Epithelial cell of esophagus (primary cell): ENCODE data around the gene SCD.
"Not testable (repeated sequence)": the region's sequence is repeated elsewhere in the genome, so short reads cannot be mapped to it uniquely, and the experiment has no call there.

Experiments
- DNase-seq: peaks from one replicate; pipeline ENCODE4 v3.0.0; 2010; ENCODE audit warnings: low read depth
- H3K4me3 ChIP-seq: 2 replicates; pipeline ENCODE4 v1.5.1; 2011; ENCODE audit warnings: mild to moderate bottlenecking, low read length, control low read depth
- TF ChIP-seq, protein P1 (sequence below): IDR thresholded peaks from 2 replicates; pipeline ENCODE4 v1.5.1; 2011; ENCODE audit warnings: low read depth, mild to moderate bottlenecking, low read length, control low read depth, inconsistent platforms; ENCODE audit not compliant: insufficient read depth; ENCODE audit errors: missing control alignments

The SCD gene

DNA sequence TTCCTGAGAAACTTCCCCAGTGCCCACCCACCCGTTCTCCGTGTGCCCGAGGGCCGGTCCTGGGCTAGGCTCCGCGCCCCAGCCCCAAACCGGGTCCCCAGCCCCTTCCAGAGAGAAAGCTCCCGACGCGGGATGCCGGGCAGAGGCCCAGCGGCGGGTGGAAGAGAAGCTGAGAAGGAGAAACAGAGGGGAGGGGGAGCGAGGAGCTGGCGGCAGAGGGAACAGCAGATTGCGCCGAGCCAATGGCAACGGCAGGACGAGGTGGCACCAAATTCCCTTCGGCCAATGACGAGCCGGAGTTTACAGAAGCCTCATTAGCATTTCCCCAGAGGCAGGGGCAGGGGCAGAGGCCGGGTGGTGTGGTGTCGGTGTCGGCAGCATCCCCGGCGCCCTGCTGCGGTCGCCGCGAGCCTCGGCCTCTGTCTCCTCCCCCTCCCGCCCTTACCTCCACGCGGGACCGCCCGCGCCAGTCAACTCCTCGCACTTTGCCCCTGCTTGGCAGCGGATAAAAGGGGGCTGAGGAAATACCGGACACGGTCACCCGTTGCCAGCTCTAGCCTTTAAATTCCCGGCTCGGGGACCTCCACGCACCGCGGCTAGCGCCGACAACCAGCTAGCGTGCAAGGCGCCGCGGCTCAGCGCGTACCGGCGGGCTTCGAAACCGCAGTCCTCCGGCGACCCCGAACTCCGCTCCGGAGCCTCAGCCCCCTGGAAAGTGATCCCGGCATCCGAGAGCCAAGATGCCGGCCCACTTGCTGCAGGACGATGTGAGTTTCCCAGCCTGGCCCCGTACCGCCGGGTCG is at the start of gene SCD:
SCD (plus strand) TSS at position 469 of the 803 bp plus-strand sequence; CDS start at position 741, 272 bp downstream.
- peak; percentile 97 for DNase-seq
- peak within 1 kb of the TSS; percentile 91 for H3K4me3 ChIP-seq
- TF ChIP-seq, protein P1, sequence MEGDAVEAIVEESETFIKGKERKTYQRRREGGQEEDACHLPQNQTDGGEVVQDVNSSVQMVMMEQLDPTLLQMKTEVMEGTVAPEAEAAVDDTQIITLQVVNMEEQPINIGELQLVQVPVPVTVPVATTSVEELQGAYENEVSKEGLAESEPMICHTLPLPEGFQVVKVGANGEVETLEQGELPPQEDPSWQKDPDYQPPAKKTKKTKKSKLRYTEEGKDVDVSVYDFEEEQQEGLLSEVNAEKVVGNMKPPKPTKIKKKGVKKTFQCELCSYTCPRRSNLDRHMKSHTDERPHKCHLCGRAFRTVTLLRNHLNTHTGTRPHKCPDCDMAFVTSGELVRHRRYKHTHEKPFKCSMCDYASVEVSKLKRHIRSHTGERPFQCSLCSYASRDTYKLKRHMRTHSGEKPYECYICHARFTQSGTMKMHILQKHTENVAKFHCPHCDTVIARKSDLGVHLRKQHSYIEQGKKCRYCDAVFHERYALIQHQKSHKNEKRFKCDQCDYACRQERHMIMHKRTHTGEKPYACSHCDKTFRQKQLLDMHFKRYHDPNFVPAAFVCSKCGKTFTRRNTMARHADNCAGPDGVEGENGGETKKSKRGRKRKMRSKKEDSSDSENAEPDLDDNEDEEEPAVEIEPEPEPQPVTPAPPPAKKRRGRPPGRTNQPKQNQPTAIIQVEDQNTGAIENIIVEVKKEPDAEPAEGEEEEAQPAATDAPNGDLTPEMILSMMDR: no peak

DNA sequence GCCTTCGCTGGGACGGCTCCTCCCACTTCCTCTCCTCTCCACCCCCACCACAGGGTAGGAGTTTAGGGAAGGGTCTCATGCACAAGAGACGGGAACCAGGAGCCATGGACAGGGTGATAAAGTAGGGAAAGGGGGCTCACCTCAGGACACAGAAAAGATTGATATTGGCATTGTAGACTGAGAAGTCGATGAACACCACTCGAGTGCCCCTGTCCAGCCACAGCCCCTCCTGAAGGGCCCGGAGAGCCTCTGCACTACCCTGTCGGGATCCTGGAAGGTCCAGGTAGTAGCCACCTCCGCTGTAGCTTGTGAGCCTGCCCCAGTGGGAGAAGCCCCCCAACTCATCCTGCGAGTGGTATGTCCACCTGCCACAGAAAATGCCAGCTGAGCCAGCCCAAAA is 49.8 kb upstream of the SCD start:
- TF ChIP-seq, protein P1: no peak
- no peak overlapping the region for H3K4me3 ChIP-seq
- DNase-seq: no peak

DNA sequence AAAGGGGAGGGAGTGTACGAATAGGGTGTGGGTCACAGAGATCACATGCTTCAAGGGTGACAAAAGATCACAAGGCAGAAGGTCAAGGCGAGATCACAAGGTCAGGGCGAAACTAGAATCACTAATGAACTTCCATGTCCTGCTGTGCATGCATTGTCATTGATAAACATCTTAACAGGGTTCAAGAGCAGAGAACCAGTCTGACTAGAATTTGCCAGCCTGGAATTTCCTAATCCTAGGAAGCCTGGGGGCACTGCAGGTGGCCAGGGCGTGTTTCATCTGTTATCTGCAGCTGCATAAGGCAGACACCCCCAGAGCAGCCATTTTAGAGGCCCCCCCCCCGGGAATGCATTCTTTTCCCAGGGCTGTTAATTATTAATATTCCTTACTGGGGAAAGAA is 45.9 kb upstream of the SCD start:
- DNase-seq: peak; percentile 36
- H3K4me3 ChIP-seq: not testable (repeated sequence)

DNA sequence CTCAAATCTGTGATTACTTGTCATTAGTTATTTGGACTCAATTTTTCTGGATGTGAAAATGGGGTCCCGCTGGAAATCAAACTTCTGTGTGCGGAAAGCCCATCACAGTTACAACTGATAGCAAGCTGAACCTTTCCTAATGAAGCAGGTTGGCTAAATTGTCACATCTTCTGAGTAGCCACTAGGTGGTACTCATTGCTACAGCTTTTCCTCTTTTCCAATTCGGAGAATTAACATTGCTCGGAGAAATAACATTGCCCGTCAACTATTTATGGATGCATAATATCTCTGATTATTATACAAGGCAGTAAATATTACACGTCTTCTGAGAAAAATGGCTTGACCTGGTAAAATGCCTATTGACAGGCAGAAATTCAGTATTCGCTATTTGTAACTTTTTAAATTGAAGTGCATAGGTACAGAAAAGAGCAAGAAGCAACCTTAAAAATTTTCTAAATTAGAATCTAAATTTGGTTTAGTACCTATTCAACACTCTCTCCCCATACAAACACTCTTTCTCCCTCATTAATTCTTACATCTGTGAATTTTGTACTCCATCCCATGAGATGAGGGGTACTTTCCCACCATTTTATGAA is 43.2 kb upstream of the SCD start:
- TF ChIP-seq, protein P1: peak; percentile 75
- peak; percentile 48 for DNase-seq
- no peak overlapping the region for H3K4me3 ChIP-seq

DNA sequence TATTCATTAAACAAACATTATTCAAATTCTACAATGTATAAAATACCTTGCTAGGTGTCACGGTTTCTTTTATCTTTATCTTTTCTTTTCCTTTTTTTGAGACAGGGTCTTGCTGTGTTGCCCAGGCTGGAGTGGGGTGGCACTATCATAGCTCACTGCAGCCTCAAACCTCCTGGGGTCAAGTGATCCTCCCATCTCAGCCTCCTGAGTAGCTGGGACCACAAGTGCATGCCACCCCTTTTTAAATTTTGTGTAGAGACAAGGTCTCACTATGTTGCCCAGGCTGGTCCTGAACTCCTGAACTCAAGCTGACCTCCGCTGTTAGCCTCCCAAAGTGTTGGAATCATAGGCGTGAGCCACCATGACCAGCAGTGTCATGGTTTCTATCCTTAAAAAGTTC is 42.6 kb upstream of the SCD start:
- no peak overlapping the region for H3K4me3 ChIP-seq
- no peak for DNase-seq
- TF ChIP-seq, protein P1: no peak

DNA sequence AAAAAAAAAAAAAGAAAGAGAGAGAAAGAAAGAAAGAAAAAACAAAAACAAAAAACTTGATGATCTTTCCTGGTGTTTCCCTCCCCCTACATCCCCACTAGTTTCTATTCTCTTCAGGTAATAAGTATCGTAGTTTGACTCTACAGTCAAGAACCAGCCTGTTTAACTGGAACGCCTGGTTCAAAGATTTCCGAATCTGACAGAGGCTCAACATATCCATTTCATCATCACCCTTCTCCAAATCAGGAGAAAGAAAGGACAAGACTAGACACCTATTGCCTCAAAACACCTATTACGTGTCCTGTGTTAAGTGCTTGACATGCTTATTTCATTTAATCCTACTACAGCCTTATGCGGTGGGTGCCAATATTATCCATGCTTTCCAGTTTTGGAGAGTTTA is 40.2 kb upstream of the SCD start:
- TF ChIP-seq, protein P1: no peak
- H3K4me3 ChIP-seq: no peak overlapping the region
- peak; percentile 80 for DNase-seq

DNA sequence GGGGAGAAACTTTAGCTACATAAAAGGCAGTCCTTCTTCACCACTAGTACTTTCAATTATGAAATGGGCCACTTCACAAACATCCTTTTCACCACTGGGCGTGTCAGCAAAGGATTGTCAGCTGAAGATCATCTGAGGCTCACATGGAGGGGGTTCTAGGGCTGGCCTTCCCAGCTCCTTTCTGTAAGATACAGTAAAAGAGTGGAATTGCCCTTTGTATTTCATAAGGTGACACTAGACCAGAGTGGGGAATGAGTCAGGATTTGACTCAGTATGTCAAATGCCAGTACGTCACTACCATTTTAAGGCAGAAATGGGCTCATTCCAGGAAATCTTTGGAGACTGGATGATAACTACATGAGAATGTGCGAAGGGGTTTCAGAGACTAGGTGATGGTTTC is 39.3 kb upstream of the SCD start:
- no peak overlapping the region for H3K4me3 ChIP-seq
- TF ChIP-seq, protein P1: no peak
- peak; percentile 56 for DNase-seq
